Epithelial cell of prostate (primary cell): ENCODE results near the gene SEPHS2.
A peak's percentile ranks its signal among the peaks of the same experiment; 100 is the strongest.
"Not testable (repeated sequence)": the region's sequence is repeated elsewhere in the genome, so short reads cannot be mapped to it uniquely, and the experiment has no call there.

Experiments
- DNase-seq: peaks from one replicate; pipeline ENCODE4 v3.0.0-alpha.2; 2011; ENCODE audit warnings: low read depth, low spot score
- H3K27ac ChIP-seq: fragments of 450-650 bp; 2 replicates; pipeline ENCODE4 v1.5.1; 2017; ENCODE audit warnings: mild to moderate bottlenecking

SEPHS2 gene

DNA sequence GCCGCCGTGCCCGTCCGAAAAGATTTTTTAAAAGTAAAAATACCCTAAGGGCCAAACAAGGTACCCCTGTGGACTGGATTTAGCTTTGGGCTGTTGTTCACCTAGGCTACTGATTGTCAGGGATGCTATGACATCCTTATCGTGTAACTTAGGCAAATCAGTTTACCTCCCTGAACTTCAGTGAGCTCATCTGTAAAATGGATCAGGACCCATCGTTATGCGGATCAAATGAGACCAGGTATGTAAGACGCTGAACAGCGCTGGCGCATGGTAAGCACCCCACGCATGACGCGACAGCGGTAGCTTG lies 38.9 kb downstream of the SEPHS2 start:
- DNase-seq, result no peak
- H3K27ac ChIP-seq, result no peak overlapping the region

DNA sequence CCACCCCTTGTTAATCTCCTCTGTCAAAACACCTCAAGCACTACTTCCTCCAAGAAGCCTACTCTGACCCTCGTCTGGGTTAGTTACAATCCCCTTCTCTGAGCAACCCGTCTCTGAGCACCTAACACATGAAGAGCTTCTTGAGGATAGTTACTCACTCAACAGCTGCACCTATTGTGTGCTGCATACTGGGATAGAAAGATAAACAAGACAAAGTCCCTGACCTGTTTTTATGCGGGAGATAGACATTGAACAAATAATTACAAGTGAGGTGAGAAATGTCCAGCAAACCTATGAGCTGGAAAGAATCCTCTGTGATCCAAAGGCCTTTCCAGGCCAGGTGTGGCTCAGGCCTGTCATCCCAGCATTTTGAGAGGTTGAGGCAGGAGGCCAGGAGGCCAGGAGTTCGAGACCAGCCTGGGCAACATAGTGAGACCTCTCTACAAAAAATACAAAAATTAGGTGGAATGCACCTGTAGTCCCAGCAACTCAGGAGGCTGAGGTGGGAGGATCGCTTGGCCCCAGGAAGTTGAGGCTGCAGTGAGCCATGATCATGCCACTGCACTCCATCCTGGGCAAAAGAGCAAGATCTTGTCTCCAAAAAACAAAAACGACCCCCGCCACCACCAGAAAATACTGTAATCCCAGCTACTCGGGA lies 43.8 kb downstream of the SEPHS2 start:
- H3K27ac ChIP-seq, result no peak overlapping the region
- no peak for DNase-seq

DNA sequence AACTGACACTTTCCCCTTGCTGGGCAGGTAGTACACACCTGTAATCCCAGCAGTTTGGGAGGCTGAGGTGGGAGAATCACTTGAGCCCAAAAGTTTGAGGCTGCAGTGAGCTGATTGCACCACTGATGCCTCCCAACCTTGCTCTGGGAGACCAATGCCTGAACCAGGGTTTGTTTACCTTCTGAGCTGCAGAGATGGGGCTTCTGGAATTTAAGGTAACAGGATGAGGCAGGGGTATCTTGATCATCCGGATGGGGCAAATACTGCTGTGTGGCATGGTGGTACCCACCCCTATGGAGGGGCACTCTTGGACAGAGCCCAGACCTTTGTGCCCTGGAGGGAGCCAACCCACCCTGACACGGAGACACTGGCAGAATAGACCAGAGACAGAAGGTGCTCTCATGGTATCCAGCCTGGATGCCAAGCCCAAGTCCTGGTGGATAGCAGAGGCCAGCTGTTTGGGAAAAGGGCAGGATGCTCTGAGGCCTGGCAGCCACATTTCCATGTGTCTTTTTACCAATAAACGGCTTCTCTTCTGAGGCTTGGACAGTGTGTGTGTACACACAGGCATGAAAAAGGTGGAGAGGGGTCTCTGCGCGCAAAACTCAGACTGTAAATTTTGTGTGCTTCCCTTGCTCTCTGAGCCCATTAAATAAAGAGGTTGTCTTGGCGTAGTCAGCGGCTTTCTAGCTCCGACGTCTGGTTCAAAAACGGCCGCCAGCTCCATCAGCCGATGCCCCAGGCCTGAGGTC lies 46.1 kb downstream of the SEPHS2 start:
- DNase-seq, result no peak
- H3K27ac ChIP-seq, result peak overlapping the region; percentile 45

DNA sequence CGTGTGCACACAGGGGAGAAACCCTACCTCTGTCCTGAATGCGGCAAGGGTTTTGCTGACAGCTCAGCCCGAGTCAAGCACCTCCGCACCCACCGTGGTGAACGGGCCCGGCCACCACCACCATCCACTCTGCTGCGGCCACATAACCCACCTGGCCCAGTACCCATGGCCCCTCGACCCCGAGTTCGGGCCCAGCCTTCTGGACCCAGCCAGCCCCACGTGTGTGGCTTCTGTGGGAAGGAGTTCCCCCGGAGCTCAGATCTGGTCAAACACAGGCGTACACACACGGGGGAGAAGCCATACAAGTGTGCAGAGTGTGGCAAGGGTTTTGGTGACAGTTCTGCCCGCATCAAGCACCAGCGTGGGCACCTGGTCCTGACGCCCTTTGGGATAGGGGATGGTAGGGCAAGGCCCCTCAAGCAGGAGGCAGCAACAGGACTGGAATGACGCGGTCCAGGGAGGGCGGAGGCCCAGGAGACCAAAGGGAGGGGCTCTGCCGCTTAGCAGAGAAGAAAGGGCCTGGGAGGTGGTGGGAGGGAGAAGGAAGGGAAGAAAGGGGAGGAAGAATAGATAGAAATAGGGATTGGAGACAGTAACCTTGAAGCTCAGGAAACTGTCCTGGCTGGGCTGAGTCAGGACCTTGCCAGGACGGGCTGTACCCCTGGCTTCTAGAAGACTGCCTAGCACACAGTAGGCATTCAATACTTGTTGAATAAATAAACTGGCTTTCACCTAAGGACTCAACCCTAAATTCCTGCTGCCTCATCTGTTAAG lies 46.8 kb downstream of the SEPHS2 start:
- H3K27ac ChIP-seq, result no peak overlapping the region
- no peak for DNase-seq

DNA sequence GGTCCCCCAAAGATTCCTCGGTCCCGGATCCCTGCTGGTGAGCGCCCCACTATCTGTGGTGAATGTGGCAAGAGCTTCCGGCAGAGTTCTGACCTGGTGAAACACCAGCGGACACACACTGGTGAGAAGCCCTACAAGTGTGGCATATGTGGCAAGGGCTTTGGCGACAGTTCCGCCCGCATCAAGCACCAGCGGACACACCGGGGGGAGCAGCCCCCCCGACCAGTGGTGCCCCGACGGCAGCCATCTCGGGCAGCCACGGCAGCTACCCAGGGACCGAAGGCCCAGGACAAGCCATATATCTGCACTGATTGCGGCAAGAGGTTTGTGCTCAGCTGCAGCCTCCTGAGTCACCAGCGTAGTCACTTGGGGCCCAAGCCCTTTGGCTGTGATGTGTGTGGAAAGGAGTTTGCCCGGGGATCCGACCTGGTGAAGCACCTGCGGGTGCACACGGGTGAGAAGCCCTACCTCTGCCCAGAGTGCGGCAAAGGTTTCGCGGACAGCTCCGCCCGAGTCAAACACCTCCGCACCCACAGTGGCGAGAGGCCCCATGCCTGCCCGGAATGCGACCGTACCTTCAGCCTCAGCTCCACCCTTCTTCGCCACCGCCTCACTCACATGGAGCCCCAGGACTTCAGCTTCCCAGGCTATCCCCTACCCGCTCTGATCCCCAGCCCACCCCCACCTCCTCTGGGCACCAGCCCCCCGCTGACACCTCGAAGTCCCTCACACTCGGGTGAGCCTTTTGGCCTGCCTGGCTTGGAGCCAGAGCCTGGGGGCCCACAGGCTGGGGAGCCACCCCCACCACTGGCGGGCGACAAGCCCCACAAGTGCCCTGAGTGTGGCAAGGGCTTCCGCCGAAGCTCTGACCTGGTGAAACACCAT lies 47.7 kb downstream of the SEPHS2 start:
- DNase-seq, result no peak
- H3K27ac ChIP-seq, result no peak overlapping the region

DNA sequence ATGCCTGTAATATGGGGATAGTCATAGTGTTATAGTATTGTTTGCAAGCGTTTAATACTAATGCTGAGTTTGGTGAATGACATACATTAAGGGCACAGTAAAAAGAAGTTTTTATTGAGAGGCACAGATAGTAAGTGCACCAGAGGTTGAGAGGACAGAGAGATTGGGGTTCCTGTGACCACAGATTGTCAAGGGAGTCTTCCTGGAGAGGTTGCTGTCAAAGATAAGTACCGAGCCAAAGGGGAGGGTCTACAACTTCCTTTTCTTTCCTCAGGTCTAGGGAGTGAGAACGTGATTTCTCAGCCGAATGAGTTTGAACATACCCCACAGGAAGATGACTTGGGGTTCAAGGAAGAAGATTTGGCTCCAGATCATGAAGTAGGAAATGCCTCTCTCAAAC lies 48.6 kb downstream of the SEPHS2 start:
- no peak for DNase-seq
- H3K27ac ChIP-seq, result no peak overlapping the region

DNA sequence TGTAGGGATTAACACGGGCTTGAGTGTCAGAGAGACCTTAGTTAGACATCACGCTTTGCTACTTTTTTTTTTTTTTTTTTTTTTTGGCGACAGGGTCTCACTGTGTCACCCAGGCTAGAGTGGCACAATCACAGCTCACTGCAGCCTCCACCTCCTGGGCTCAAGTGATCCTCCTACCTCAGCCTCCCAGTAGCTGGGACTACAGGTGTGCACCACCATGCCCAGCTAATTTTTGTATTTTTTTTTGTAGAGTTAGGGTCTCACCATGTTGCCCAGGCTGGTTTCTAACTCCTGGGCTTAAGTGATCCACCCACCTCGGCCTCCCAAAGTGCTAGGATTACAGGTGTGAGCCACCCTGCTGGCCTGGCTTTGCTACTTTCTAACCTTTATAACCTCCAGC lies 49.0 kb downstream of the SEPHS2 start:
- not testable (repeated sequence) for DNase-seq
- H3K27ac ChIP-seq, result peak overlapping the region; percentile 66

DNA sequence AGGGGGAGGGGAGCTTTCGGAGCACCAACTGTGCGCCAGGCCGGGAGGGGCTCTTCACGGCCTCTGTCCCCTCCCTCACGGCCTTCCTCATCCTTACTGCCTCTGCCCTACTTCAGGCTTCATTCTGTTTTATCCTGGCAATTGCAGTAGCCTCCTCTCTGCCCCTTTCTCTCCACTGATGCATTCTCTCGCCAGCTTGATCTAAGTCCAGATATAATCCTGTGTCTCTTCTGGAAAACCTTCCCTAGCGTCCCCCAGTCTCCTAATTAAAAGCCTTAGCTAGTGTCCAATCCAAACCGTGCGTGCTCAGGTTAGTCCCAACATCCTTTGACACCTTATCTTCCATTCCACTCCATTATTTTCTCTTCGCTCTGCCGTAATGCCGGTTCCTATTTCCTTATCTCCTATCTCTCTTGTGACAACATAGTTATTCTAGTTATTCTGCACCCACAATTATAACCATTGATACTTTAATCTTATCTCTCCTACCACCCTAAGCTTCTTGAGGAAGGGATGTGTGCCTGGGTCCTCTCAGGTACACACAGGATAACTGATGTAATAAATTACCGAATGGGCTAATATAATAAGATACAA lies 49.6 kb downstream of the SEPHS2 start:
- peak overlapping the region; percentile 66 for H3K27ac ChIP-seq
- DNase-seq, result no peak

DNA sequence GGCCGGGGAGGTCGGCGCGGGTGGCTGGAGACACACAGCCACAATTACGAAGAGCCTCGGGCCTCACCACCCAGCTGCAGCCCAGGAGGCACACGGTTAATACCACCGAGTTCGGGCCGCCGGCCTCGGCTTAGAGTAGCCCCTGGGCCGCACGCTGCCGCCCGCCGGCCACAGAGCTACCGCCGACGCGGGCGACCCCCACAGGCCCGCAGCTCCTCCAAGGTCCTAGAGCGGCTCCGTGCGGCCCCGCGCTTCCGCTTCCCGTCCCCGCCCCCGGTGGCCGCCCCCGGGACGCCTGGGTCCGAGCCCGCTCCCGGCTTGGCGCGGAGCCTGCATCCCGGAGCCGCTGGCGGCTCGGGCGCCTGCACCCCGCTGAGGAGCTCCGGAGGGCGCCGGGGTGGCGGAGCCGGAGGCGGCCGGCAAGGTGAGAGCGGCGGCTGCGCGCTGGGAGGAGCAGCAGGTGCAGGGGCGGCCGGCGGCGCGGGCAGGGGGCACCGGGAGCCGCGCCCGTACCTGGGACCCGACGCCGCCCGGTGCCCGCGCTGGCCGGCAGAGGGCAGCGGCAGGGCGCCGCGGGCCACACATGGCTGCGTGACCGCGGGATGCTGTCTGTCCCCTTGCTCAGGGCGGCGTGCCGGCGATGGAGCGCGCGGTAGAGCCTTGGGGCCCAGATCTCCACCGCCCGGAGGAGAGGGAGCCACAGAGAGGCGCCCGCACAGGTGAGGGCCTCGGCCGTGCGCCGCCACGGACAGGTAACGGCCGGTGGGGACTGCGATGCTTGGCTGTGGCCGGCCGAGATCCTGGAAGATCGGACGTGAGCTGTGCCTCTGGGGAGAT lies 50.3 kb downstream of the SEPHS2 start, which contains the start of gene ZNF48:
ZNF48 (plus strand) TSS at position 266 of the 837 bp plus-strand sequence; CDS start at position 641, 375 bp downstream.
- DNase-seq, result no peak

DNA sequence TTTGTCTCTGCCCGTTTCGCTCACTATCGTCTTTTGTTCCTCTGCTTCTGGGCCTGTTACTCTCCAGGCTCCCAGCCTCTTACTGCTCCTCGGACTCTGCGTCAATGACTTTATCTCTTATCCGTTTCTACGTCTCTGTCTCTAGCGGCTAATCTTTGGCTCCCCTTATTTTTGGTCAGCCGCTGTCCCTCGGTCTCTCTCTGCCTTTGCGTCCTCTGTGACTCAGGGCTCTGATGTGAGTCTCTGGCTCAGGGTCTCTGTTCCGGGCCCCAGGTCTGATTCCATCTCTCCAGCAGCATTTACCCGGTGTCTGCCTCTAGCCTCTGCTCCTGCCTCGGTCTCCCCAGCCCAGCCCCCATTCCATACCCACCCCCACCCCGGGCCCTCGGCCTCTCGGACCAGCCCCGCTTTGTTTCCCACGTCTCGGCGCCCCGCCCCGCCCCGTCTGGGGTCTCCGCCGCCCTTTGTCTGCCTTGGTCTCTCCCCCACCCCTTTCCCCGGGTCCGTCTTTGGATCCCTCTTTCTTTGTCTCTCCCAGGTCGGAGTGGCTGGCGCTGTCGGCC lies 51.0 kb downstream of the SEPHS2 start:
- peak overlapping the region; percentile 66 for H3K27ac ChIP-seq
- DNase-seq, result no peak

More for the DNA sequence above, 50.3 kb downstream of the SEPHS2 start, which contains the start of gene ZNF48:
- H3K27ac ChIP-seq, result peak within 1 kb of the TSS; percentile 66
